Measurements from ENCODE around the gene NCOA1.

DNA sequence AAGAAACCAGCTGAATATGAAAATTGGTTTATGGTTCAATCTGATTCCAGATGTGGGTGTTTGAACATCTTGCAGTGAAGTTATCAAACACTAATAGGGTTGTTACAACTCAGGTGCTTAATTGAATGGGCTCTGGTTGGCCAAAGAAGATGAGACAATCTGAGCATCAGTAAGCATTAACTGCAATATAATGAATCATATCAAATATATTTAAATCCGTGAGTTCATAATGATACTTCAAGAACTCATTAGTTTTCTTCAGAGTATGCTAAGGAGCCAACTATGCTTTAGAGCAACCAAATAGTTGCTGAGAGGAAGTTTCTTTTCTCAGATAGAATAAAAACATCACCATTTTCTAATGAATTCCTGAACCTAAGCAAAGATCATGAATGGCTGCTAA, 79.2 kb downstream of the NCOA1 start:
- TF ChIP-seq CTCF (IDR thresholded peaks at IDR 0.05; ENCODE audit: insufficient read depth, low read length) (no peak), POLR2AphosphoS5 (IDR thresholded peaks at IDR 0.05; ENCODE audit: low read depth) (no peak)

All from HL-60 (cell line).